GM19239 (cell line): ENCODE measurements around the gene ZNF668.

ENCODE experiments used
- DNase-seq: peaks from one replicate; pipeline ENCODE4 v3.0.0; 2011; ENCODE audit warnings: low spot score; ENCODE audit not compliant: insufficient read length
- FAIRE-seq: peaks from 2 replicates; lab custom pipeline; 2011; peaks lifted over from hg19 to GRCh38; lab: Jason Lieb, UNC

ZNF668 gene

GRCh38 chr16:31073970-31074813, at the start of gene ZNF668, which contains the start of gene ZNF646:
ZNF668 (minus strand) TSS chr16:31074240; CDS start chr16:31064459, 9,781 bp downstream.
ZNF646 (plus strand) TSS chr16:31074422; CDS start chr16:31076325, 1,903 bp downstream.
- peak; percentile 92 for FAIRE-seq
- peak; percentile 98 for DNase-seq

- no peak for FAIRE-seq
- no peak for DNase-seq
Observed at GRCh38 chr16:31120129-31120528, 46.1 kb upstream of the ZNF668 start.

- FAIRE-seq (peak; percentile 31), DNase-seq (no peak)
Observed at GRCh38 chr16:31118223-31119155, 44.4 kb upstream of the ZNF668 start.

GRCh38 chr16:31117384-31118222, 43.6 kb upstream of the ZNF668 start, which contains the start of gene KAT8:
KAT8 (plus strand) TSS chr16:31117664; CDS start chr16:31117682, 18 bp downstream.
- DNase-seq, result peak; percentile 93
- peak; percentile 96 for FAIRE-seq

GRCh38 chr16:31114468-31114867, 40.4 kb upstream of the ZNF668 start:
- FAIRE-seq (no peak), DNase-seq (no peak)

GRCh38 chr16:31113121-31114120, 39.4 kb upstream of the ZNF668 start:
- DNase-seq, result peak; percentile 63
- peak; percentile 90 for FAIRE-seq

GRCh38 chr16:31112711-31113110, 38.7 kb upstream of the ZNF668 start:
- DNase-seq (no peak), FAIRE-seq (no peak)

- no peak for DNase-seq
- FAIRE-seq, result no peak
Observed at GRCh38 chr16:31111881-31112466, 37.9 kb upstream of the ZNF668 start.

- DNase-seq (no peak), FAIRE-seq (no peak)
Observed at GRCh38 chr16:31110106-31111034, 36.3 kb upstream of the ZNF668 start.

GRCh38 chr16:31109622-31110021, 35.6 kb upstream of the ZNF668 start:
- FAIRE-seq (no peak), DNase-seq (no peak)

- no peak for DNase-seq
- FAIRE-seq, result no peak
Observed at GRCh38 chr16:31108794-31109558, 34.9 kb upstream of the ZNF668 start.

- peak; percentile 93 for DNase-seq
- peak; percentile 79 for FAIRE-seq
Observed at GRCh38 chr16:31108035-31108793, 34.2 kb upstream of the ZNF668 start, which contains the start of gene BCKDK. BCKDK (plus strand) TSS chr16:31108386; CDS start chr16:31109224, 838 bp downstream.

- DNase-seq (peak; percentile 80), FAIRE-seq (peak; percentile 87)
Observed at GRCh38 chr16:31107465-31107867, 33.4 kb upstream of the ZNF668 start.

- DNase-seq, result no peak
- no peak for FAIRE-seq
Observed at GRCh38 chr16:31106509-31107464, 32.7 kb upstream of the ZNF668 start.
